CD8-positive, alpha-beta memory T cell (primary cell): ENCODE measurements around the gene PHACTR2. TPM values are rescaled to one million over a fixed set of nuclear protein-coding genes. Genes with fewer than 3 reads are reported as not detected.
"Not testable (repeated sequence)": the region's sequence is repeated elsewhere in the genome, so short reads cannot be mapped to it uniquely, and the experiment has no call there.

Source experiments
- CTCF ChIA-PET: fragments of 350-600 bp; sonication (Branson Sonifier 250); formaldehyde crosslinking; loops from one replicate; lab custom pipeline; 2021; ENCODE audit warnings: antibody characterized with exemption; lab: Charles Lee
- POLR2A ChIA-PET: fragments of 350-600 bp; sonication (Branson Sonifier 250); formaldehyde crosslinking; loops from one replicate; lab custom pipeline; 2021; ENCODE audit warnings: antibody characterized with exemption; lab: Charles Lee
- DNase-seq, 5 donors: peaks; one replicate each; pipeline versions ENCODE4 v3.0.0 to v3.0.0-alpha.2; 2020 to 2022; ENCODE audit warnings: mixed read lengths in 1 of 5
- H3K27ac ChIP-seq: one replicate; pipeline ENCODE4 v1.7.0; 2013; ENCODE audit warnings: low read depth, mild to moderate bottlenecking, low read length, moderate library complexity
- H3K27me3 ChIP-seq: 2 replicates; pipeline ENCODE4 v1.7.0; 2013; ENCODE audit warnings: low read length, mild to moderate bottlenecking; ENCODE audit not compliant: insufficient read depth, poor library complexity, severe bottlenecking
- H3K36me3 ChIP-seq: 2 replicates; pipeline ENCODE4 v1.7.0; 2013; ENCODE audit warnings: mild to moderate bottlenecking, low read length, moderate library complexity; ENCODE audit not compliant: insufficient read depth
- H3K4me1 ChIP-seq: 2 replicates; pipeline ENCODE4 v1.7.0; 2013; ENCODE audit warnings: mild to moderate bottlenecking, low read length, moderate library complexity; ENCODE audit not compliant: insufficient read depth
- H3K4me3 ChIP-seq: 2 replicates; pipeline ENCODE4 v1.7.0; 2013; ENCODE audit warnings: mild to moderate bottlenecking, low read length
- H3K9me3 ChIP-seq: 2 replicates; pipeline ENCODE4 v1.7.0; 2013; ENCODE audit warnings: mild to moderate bottlenecking, low read length
- H3K27ac Mint-ChIP-seq, 8 donors: one replicate each; pipeline ENCODE4 v1.8.0; 2020 to 2021; ENCODE audit warnings: mixed read lengths in 8 of 8, mild to moderate bottlenecking in 6 of 8, inconsistent platforms in 3 of 8, moderate library complexity in 3 of 8
- H3K27me3 Mint-ChIP-seq, 2 donors: one replicate each; pipeline ENCODE4 v1.8.0; 2020 to 2021; ENCODE audit warnings: mixed read lengths in 2 of 2, mild to moderate bottlenecking in 1 of 2, moderate library complexity in 1 of 2
- H3K36me3 Mint-ChIP-seq, 3 donors: one replicate each; pipeline ENCODE4 v1.8.0; 2020 to 2021; ENCODE audit warnings: mixed read lengths in 3 of 3, inconsistent platforms in 1 of 3, mild to moderate bottlenecking in 1 of 3
- H3K4me1 Mint-ChIP-seq, 3 donors: one replicate each; pipeline ENCODE4 v1.8.0; 2020 to 2021; ENCODE audit warnings: mixed read lengths in 3 of 3, inconsistent platforms in 1 of 3, mild to moderate bottlenecking in 1 of 3
- H3K4me3 Mint-ChIP-seq, 7 donors: one replicate each; pipeline ENCODE4 v1.8.0; 2020 to 2021; ENCODE audit warnings: mixed read lengths in 7 of 7, mild to moderate bottlenecking in 6 of 7, moderate library complexity in 4 of 7, inconsistent platforms in 2 of 7
- H3K9me3 Mint-ChIP-seq, 5 donors: one replicate each; pipeline ENCODE4 v1.8.0; 2020 to 2022; ENCODE audit warnings: mixed read lengths in 5 of 5, mild to moderate bottlenecking in 3 of 5, moderate library complexity in 2 of 5, inconsistent platforms in 1 of 5
- polyA plus RNA-seq: library from polyadenylated mRNA; unstranded; fragments of 300-500 nt; fragmentation: Illumina TruSeq; gene quantifications from one replicate; pipeline ENCODE4 v1.2.3, GENCODE V29; 2021
- total RNA-seq, 2 experiments: library from RNA; stranded (reverse); gene quantifications; one replicate each; pipeline ENCODE4 v1.2.3, GENCODE V29; 2021

PHACTR2 gene
- total RNA-seq (10 to 100 TPM; 27.8 to 29.1 TPM), polyA plus RNA-seq (42.1 TPM)

GRCh38 chr6:143677891-143678791 is at the start of gene PHACTR2:
TSS of gene PHACTR2 (plus strand) at chr6:143677965. CDS start at chr6:143678164, 199 bp downstream.
- Histone ChIP-seq H3K9me3 (no peaks in the 10 kb centered on the region), H3K27me3 (no peaks in the 10 kb centered on the region), H3K4me3 (peak within 1 kb of the TSS; percentile 45), H3K27ac (peak within 1 kb of the TSS; percentile 32), H3K36me3 (no peaks in the 10 kb centered on the region), H3K4me1 (peaks cover 4% of the 10 kb centered on the region)
- peaks cover 58 to 78% (median 76%) of the 10 kb centered on the region in 3 donors for H3K4me1 Mint-ChIP-seq
- H3K27me3 Mint-ChIP-seq, result peaks cover 2 to 13% of the 10 kb centered on the region in 2 donors
- H3K36me3 Mint-ChIP-seq, result peaks cover 0 to 13% (median 4%) of the 10 kb centered on the region in 3 donors
- peak within 1 kb of the TSS; percentile 70 to 79 (median 74) for H3K4me3 Mint-ChIP-seq
- peaks cover 5 to 19% (median 12%) of the 10 kb centered on the region in 5 donors for H3K9me3 Mint-ChIP-seq
- peak; percentile 21 to 49 (median 25) for DNase-seq
- ChIA-PET CTCF (no interaction called here), POLR2A (no interaction called here)
- H3K27ac Mint-ChIP-seq, result peak within 1 kb of the TSS in 6 of 8 donors; percentile 37 to 72 (median 55)

- H3K27me3 Mint-ChIP-seq, result no peaks in the 10 kb centered on the region
- peaks cover 51 to 86% (median 68%) of the 10 kb centered on the region in 3 donors for H3K4me1 Mint-ChIP-seq
- Histone ChIP-seq H3K4me1 (no peaks in the 10 kb centered on the region), H3K4me3 (no peak overlapping the region), H3K9me3 (no peaks in the 10 kb centered on the region), H3K27ac (no peak overlapping the region), H3K27me3 (no peaks in the 10 kb centered on the region), H3K36me3 (no peaks in the 10 kb centered on the region)
- H3K27ac Mint-ChIP-seq, result peak overlapping the region in 5 of 8 donors; percentile 10 to 25 (median 15)
- H3K4me3 Mint-ChIP-seq, result peak overlapping the region in 1 of 7 donors; percentile 53
- ChIA-PET POLR2A (interaction anchor here (0.9 kb wide), 1 partner anchor 29 kb away, joined by 4 read pairs; no protein-coding TSS in a partner anchor), CTCF (no interaction called here)
- H3K9me3 Mint-ChIP-seq, result no peaks in the 10 kb centered on the region
- DNase-seq, result no peak
- H3K36me3 Mint-ChIP-seq, result peaks cover 0 to 4% (median 0%) of the 10 kb centered on the region in 3 donors
These were observed 48.4 kb upstream of the PHACTR2 start for GRCh38 chr6:143629104-143630080.

- DNase-seq, H3K27ac Mint-ChIP-seq, POLR2A ChIA-PET, H3K36me3 ChIP-seq, H3K36me3 Mint-ChIP-seq, H3K27ac ChIP-seq, H3K4me3 Mint-ChIP-seq, H3K27me3 Mint-ChIP-seq, H3K4me3 ChIP-seq, H3K9me3 ChIP-seq, CTCF ChIA-PET, H3K4me1 ChIP-seq, H3K27me3 ChIP-seq, H3K9me3 Mint-ChIP-seq: not testable (repeated sequence)
- H3K4me1 Mint-ChIP-seq, result peaks cover 46 to 85% (median 65%) of the 10 kb centered on the region in 3 donors
These were observed 46.6 kb upstream of the PHACTR2 start for GRCh38 chr6:143631196-143631595.

GRCh38 chr6:143632894-143633293 is 44.9 kb upstream of the PHACTR2 start:
- H3K36me3 ChIP-seq, result no peaks in the 10 kb centered on the region
- H3K9me3 Mint-ChIP-seq, result no peaks in the 10 kb centered on the region
- no peak overlapping the region for H3K27ac ChIP-seq
- H3K9me3 ChIP-seq, result no peaks in the 10 kb centered on the region
- no peaks in the 10 kb centered on the region for H3K4me1 ChIP-seq
- H3K27me3 ChIP-seq, result no peaks in the 10 kb centered on the region
- no peaks in the 10 kb centered on the region for H3K27me3 Mint-ChIP-seq
- peak overlapping the region in 2 of 8 donors; percentile 34 to 64 for H3K27ac Mint-ChIP-seq
- DNase-seq, result no peak
- ChIA-PET CTCF (no interaction called here), POLR2A (no interaction called here)
- no peak overlapping the region for H3K4me3 ChIP-seq
- H3K36me3 Mint-ChIP-seq, result peaks cover 0 to 2% (median 0%) of the 10 kb centered on the region in 3 donors
- H3K4me1 Mint-ChIP-seq, result peaks cover 49 to 83% (median 71%) of the 10 kb centered on the region in 3 donors
- no peak overlapping the region for H3K4me3 Mint-ChIP-seq

GRCh38 chr6:143634486-143634885 is 43.3 kb upstream of the PHACTR2 start:
- peak overlapping the region in 1 of 7 donors; percentile 13 for H3K4me3 Mint-ChIP-seq
- POLR2A ChIA-PET, result no interaction called here
- Histone ChIP-seq H3K4me1 (no peaks in the 10 kb centered on the region), H3K27me3 (no peaks in the 10 kb centered on the region), H3K4me3 (no peak overlapping the region), H3K9me3 (no peaks in the 10 kb centered on the region), H3K27ac (no peak overlapping the region), H3K36me3 (no peaks in the 10 kb centered on the region)
- H3K27me3 Mint-ChIP-seq, result no peaks in the 10 kb centered on the region
- CTCF ChIA-PET, result no interaction called here
- peaks cover 40 to 82% (median 64%) of the 10 kb centered on the region in 3 donors for H3K4me1 Mint-ChIP-seq
- peaks cover 0 to 2% (median 0%) of the 10 kb centered on the region in 3 donors for H3K36me3 Mint-ChIP-seq
- H3K27ac Mint-ChIP-seq, result peak overlapping the region in 1 of 8 donors; percentile 59
- no peaks in the 10 kb centered on the region for H3K9me3 Mint-ChIP-seq
- no peak for DNase-seq

GRCh38 chr6:143637691-143638090 is 40.1 kb upstream of the PHACTR2 start:
- Mint-ChIP-seq H3K4me3 (peak overlapping the region in 1 of 7 donors; percentile 24), H3K36me3 (peaks cover 2 to 3% (median 2%) of the 10 kb centered on the region in 3 donors), H3K9me3 (no peaks in the 10 kb centered on the region), H3K27ac (peak overlapping the region in 2 of 8 donors; percentile 51 to 86), H3K27me3 (no peaks in the 10 kb centered on the region), H3K4me1 (peaks cover 39 to 76% (median 57%) of the 10 kb centered on the region in 3 donors)
- no peaks in the 10 kb centered on the region for H3K27me3 ChIP-seq
- CTCF ChIA-PET, result interaction anchor here (0.6 kb wide), 1 partner anchor 194 kb away, joined by 3 read pairs; no protein-coding TSS in a partner anchor
- H3K4me1 ChIP-seq, result no peaks in the 10 kb centered on the region
- POLR2A ChIA-PET, result no interaction called here
- H3K36me3 ChIP-seq, result no peaks in the 10 kb centered on the region
- H3K27ac ChIP-seq, result no peak overlapping the region
- H3K9me3 ChIP-seq, result no peaks in the 10 kb centered on the region
- H3K4me3 ChIP-seq, result no peak overlapping the region
- no peak for DNase-seq

GRCh38 chr6:143642403-143642802 is 35.4 kb upstream of the PHACTR2 start:
- H3K4me1 ChIP-seq, result no peaks in the 10 kb centered on the region
- H3K9me3 ChIP-seq, result no peaks in the 10 kb centered on the region
- H3K27me3 ChIP-seq, result no peaks in the 10 kb centered on the region
- H3K27ac ChIP-seq, result no peak overlapping the region
- ChIA-PET CTCF (no interaction called here), POLR2A (no interaction called here)
- H3K4me1 Mint-ChIP-seq, result peaks cover 25 to 57% (median 30%) of the 10 kb centered on the region in 3 donors
- no peaks in the 10 kb centered on the region for H3K36me3 ChIP-seq
- no peak overlapping the region for H3K4me3 ChIP-seq
- no peaks in the 10 kb centered on the region for H3K9me3 Mint-ChIP-seq
- H3K36me3 Mint-ChIP-seq, result peaks cover 2 to 3% (median 2%) of the 10 kb centered on the region in 3 donors
- no peak for DNase-seq
- H3K4me3 Mint-ChIP-seq, result no peak overlapping the region
- H3K27ac Mint-ChIP-seq, result peak overlapping the region in 2 of 8 donors; percentile 9 to 64
- H3K27me3 Mint-ChIP-seq, result no peaks in the 10 kb centered on the region
